ENCODE results near the gene BCOR. TPM values are rescaled to one million over a fixed set of nuclear protein-coding genes. Genes with fewer than 3 reads are reported as not detected.

Gene BCOR
- total RNA-seq, 1 donor from 2014 or later, result 33.2 TPM

- TF ChIP-seq CTCF (conservative IDR thresholded peaks at IDR 0.05), result no peak
- H3K36me3 Mint-ChIP-seq (ENCODE audit: low read depth), result no peaks in the 10 kb centered on the region
- H3K27ac Mint-ChIP-seq (ENCODE audit: unreplicated experiment), result no peak overlapping the region
- peaks cover 57% of the 10 kb centered on the region for H3K27me3 Mint-ChIP-seq (ENCODE audit: low read depth)
- peaks cover 68% of the 10 kb centered on the region for H3K4me1 Mint-ChIP-seq
- DNase-seq (ENCODE audit: low read depth, low spot score), result no peak
- H3K9me3 Mint-ChIP-seq, result no peaks in the 10 kb centered on the region
- peak overlapping the region; percentile 81 for H3K4me3 Mint-ChIP-seq
Measured at GRCh38 chrX:40091691-40092421, 5.9 kb downstream of the BCOR start.

GRCh38 chrX:40090961-40091360 lies 6.8 kb downstream of the BCOR start:
- Mint-ChIP-seq H3K4me1 (peaks cover 77% of the 10 kb centered on the region), H3K4me3 (peak overlapping the region; percentile 81), H3K36me3 (ENCODE audit: low read depth) (no peaks in the 10 kb centered on the region), H3K27ac (ENCODE audit: unreplicated experiment) (no peak overlapping the region), H3K9me3 (no peaks in the 10 kb centered on the region), H3K27me3 (ENCODE audit: low read depth) (peaks cover 63% of the 10 kb centered on the region)
- no peak for TF ChIP-seq CTCF (conservative IDR thresholded peaks at IDR 0.05)
- DNase-seq (ENCODE audit: low read depth, low spot score), result no peak

GRCh38 chrX:40090050-40090804 lies 7.5 kb downstream of the BCOR start:
- no peak overlapping the region for H3K27ac Mint-ChIP-seq (ENCODE audit: unreplicated experiment)
- peaks cover 77% of the 10 kb centered on the region for H3K4me1 Mint-ChIP-seq
- H3K9me3 Mint-ChIP-seq, result no peaks in the 10 kb centered on the region
- H3K36me3 Mint-ChIP-seq (ENCODE audit: low read depth), result no peaks in the 10 kb centered on the region
- TF ChIP-seq CTCF (conservative IDR thresholded peaks at IDR 0.05), result no peak
- no peak for DNase-seq (ENCODE audit: low read depth, low spot score)
- peaks cover 59% of the 10 kb centered on the region for H3K27me3 Mint-ChIP-seq (ENCODE audit: low read depth)
- peak overlapping the region; percentile 81 for H3K4me3 Mint-ChIP-seq

GRCh38 chrX:40088803-40089540 lies 8.8 kb downstream of the BCOR start:
- Mint-ChIP-seq H3K9me3 (no peaks in the 10 kb centered on the region), H3K4me3 (peak overlapping the region; percentile 70), H3K36me3 (ENCODE audit: low read depth) (no peaks in the 10 kb centered on the region), H3K27me3 (ENCODE audit: low read depth) (peaks cover 60% of the 10 kb centered on the region), H3K27ac (ENCODE audit: unreplicated experiment) (no peak overlapping the region), H3K4me1 (peaks cover 79% of the 10 kb centered on the region)
- no peak for TF ChIP-seq CTCF (conservative IDR thresholded peaks at IDR 0.05)
- no peak for DNase-seq (ENCODE audit: low read depth, low spot score)

- H3K27ac Mint-ChIP-seq (ENCODE audit: unreplicated experiment), result peak overlapping the region; percentile 35
- H3K4me3 Mint-ChIP-seq, result peak overlapping the region; percentile 70
- no peaks in the 10 kb centered on the region for H3K36me3 Mint-ChIP-seq (ENCODE audit: low read depth)
- TF ChIP-seq CTCF (conservative IDR thresholded peaks at IDR 0.05), result no peak
- H3K9me3 Mint-ChIP-seq, result no peaks in the 10 kb centered on the region
- no peak for DNase-seq (ENCODE audit: low read depth, low spot score)
- H3K27me3 Mint-ChIP-seq (ENCODE audit: low read depth), result peaks cover 54% of the 10 kb centered on the region
- H3K4me1 Mint-ChIP-seq, result peaks cover 75% of the 10 kb centered on the region
Measured at GRCh38 chrX:40088299-40088625, 9.5 kb downstream of the BCOR start.

Data from neural crest cell (in vitro differentiated cells).